WTC11 (cell line): ENCODE measurements around the gene CSNK2A2. TPM values are rescaled to one million over a fixed set of nuclear protein-coding genes. Genes with fewer than 3 reads are reported as not detected.

Source experiments
- ATAC-seq: fragments of 200-7000 bp; cut with Tn5 transposase; 2 replicates; pipeline ENCODE4 v1.10.0; 2021; ENCODE audit warnings: mild to moderate bottlenecking, moderate library complexity
- CTCF ChIA-PET: fragments of 300-600 bp; sonication (Branson Sonifier 250); formaldehyde crosslinking; loops from one replicate; lab custom pipeline; 2021; ENCODE audit warnings: antibody characterized with exemption; lab: Charles Lee
- POLR2A ChIA-PET: fragments of 350-600 bp; sonication (Branson Sonifier 250); formaldehyde crosslinking; loops from one replicate; lab custom pipeline; 2021; ENCODE audit warnings: antibody characterized with exemption; lab: Charles Lee
- DNase-seq: peaks from one replicate; pipeline ENCODE4 v3.0.0; 2021; ENCODE audit warnings: low spot score
- H3K27ac Mint-ChIP-seq: 2 replicates; pipeline ENCODE4 v1.8.0; 2021; ENCODE audit warnings: mixed read lengths
- H3K27me3 Mint-ChIP-seq: 2 replicates; pipeline ENCODE4 v1.8.0; 2021; ENCODE audit warnings: low read depth, mild to moderate bottlenecking, moderate library complexity, mixed read lengths
- H3K36me3 Mint-ChIP-seq: 2 replicates; pipeline ENCODE4 v1.8.0; 2021; ENCODE audit warnings: mixed read lengths
- H3K4me1 Mint-ChIP-seq: 2 replicates; pipeline ENCODE4 v1.8.0; 2022; ENCODE audit warnings: mixed read lengths
- H3K4me3 Mint-ChIP-seq: 2 replicates; pipeline ENCODE4 v1.8.0; 2021; ENCODE audit warnings: mild to moderate bottlenecking, moderate library complexity, mixed read lengths
- H3K9me3 Mint-ChIP-seq: 2 replicates; pipeline ENCODE4 v1.8.0; 2021; ENCODE audit warnings: mixed read lengths
- CREM ChIP-seq: sonication (generic); formaldehyde crosslinking; IDR thresholded peaks from 2 replicates; pipeline ENCODE4 v1.8.1; 2022; ENCODE audit warnings: mild to moderate bottlenecking, missing genetic modification reagents, moderate library complexity
- GABPB1 ChIP-seq: sonication (generic); formaldehyde crosslinking; IDR thresholded peaks from 2 replicates; pipeline ENCODE4 v1.8.1; 2023; ENCODE audit warnings: mild to moderate bottlenecking, missing genetic modification reagents
- KAT7 ChIP-seq: sonication (generic); formaldehyde crosslinking; IDR thresholded peaks from 2 replicates; pipeline ENCODE4 v1.8.1; 2023; ENCODE audit warnings: missing genetic modification reagents, mild to moderate bottlenecking, borderline replicate concordance
- NFE2L1 ChIP-seq: sonication (generic); formaldehyde crosslinking; IDR thresholded peaks from 2 replicates; pipeline ENCODE4 v1.8.1; 2023; ENCODE audit warnings: missing genetic modification reagents
- NR3C1 ChIP-seq: sonication (generic); formaldehyde crosslinking; conservative IDR thresholded peaks from 2 replicates; pipeline ENCODE4 v1.8.1; 2023; ENCODE audit warnings: low read depth, mild to moderate bottlenecking, missing genetic modification reagents
- RELA ChIP-seq: sonication (generic); formaldehyde crosslinking; IDR thresholded peaks from 2 replicates; pipeline ENCODE4 v1.8.1; 2022; ENCODE audit warnings: missing genetic modification reagents, mild to moderate bottlenecking, borderline replicate concordance
- TCF7 ChIP-seq: sonication (generic); formaldehyde crosslinking; IDR thresholded peaks from 2 replicates; pipeline ENCODE4 v1.8.0; 2022; ENCODE audit warnings: mild to moderate bottlenecking, low read depth, missing genetic modification reagents, moderate library complexity
- TEAD1 ChIP-seq: sonication (generic); formaldehyde crosslinking; IDR thresholded peaks from 2 replicates; pipeline ENCODE4 v1.8.0; 2022; ENCODE audit warnings: mild to moderate bottlenecking, missing genetic modification reagents
- ZNF138 ChIP-seq: sonication (generic); formaldehyde crosslinking; conservative IDR thresholded peaks from 2 replicates; pipeline ENCODE4 v1.8.1; 2022; ENCODE audit warnings: mild to moderate bottlenecking, moderate library complexity, missing genetic modification reagents
- ZNF317 ChIP-seq: sonication (generic); formaldehyde crosslinking; IDR thresholded peaks from 2 replicates; pipeline ENCODE4 v1.8.1; 2023; ENCODE audit warnings: low read depth, mild to moderate bottlenecking, moderate library complexity, missing genetic modification reagents, borderline replicate concordance
- ZNF396 ChIP-seq: fragments of 250-450 bp; sonication (Bioruptor Pico); IDR thresholded peaks from 2 replicates; pipeline ENCODE4 v1.8.0; 2021; ENCODE audit warnings: mild to moderate bottlenecking, moderate library complexity, borderline replicate concordance
- total RNA-seq: library from RNA; stranded (reverse); gene quantifications from 3 replicates; pipeline ENCODE4 v1.2.3, GENCODE V29; 2021
- TF ChIP-seq, protein P1 (sequence below): fragments of 250-450 bp; sonication (Bioruptor Pico); conservative IDR thresholded peaks from 2 replicates; pipeline ENCODE4 v1.9.0; 2021; ENCODE audit warnings: mild to moderate bottlenecking
- TF ChIP-seq, protein P2 (sequence below): sonication (generic); formaldehyde crosslinking; IDR thresholded peaks from 2 replicates; pipeline ENCODE4 v1.8.0; 2022; ENCODE audit warnings: mild to moderate bottlenecking, missing genetic modification reagents
- TF ChIP-seq, protein P3 (sequence below): sonication (generic); formaldehyde crosslinking; IDR thresholded peaks from 2 replicates; pipeline ENCODE4 v1.8.0; 2023; ENCODE audit warnings: missing genetic modification reagents
- TF ChIP-seq, protein P4 (sequence below): sonication (generic); formaldehyde crosslinking; IDR thresholded peaks from 2 replicates; pipeline ENCODE4 v1.8.1; 2023; ENCODE audit warnings: mild to moderate bottlenecking, missing genetic modification reagents
- TF ChIP-seq, protein P5 (sequence below): sonication (generic); formaldehyde crosslinking; IDR thresholded peaks from 2 replicates; pipeline ENCODE4 v1.8.1; 2023; ENCODE audit warnings: mild to moderate bottlenecking, missing genetic modification reagents, moderate library complexity
- TF ChIP-seq, protein P6 (sequence below): fragments of 250-450 bp; sonication (Bioruptor Pico); IDR thresholded peaks from 2 replicates; pipeline ENCODE4 v1.9.0; 2021; ENCODE audit warnings: mild to moderate bottlenecking, borderline replicate concordance

The CSNK2A2 gene
- total RNA-seq, 1 experiment from 2014 or later, result 114 TPM

DNA sequence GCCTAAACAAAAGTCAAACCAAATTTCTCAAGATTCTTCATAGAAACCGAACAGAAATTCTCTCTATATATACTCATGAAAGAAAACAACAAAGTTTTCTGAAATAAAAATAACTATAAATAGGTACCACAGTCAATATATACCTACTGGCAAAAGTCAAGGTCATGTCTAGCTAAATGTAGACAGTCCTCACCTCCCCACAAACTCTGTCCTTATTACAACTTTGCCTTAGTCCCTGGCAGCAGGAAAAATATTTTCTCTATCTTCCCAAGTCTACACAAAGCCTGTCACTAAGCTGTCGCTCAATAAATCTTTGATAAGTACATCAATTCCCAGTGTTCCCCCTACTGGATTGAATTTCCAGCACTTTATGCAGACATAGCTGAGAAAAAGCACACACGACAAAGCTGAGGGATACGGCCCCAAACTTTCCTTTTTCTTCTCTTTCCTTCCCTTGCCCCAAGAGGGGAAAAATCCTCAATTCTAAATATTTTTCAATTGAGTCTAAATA, 71.4 kb downstream of the CSNK2A2 start (continued):
- TF ChIP-seq, protein P1, sequence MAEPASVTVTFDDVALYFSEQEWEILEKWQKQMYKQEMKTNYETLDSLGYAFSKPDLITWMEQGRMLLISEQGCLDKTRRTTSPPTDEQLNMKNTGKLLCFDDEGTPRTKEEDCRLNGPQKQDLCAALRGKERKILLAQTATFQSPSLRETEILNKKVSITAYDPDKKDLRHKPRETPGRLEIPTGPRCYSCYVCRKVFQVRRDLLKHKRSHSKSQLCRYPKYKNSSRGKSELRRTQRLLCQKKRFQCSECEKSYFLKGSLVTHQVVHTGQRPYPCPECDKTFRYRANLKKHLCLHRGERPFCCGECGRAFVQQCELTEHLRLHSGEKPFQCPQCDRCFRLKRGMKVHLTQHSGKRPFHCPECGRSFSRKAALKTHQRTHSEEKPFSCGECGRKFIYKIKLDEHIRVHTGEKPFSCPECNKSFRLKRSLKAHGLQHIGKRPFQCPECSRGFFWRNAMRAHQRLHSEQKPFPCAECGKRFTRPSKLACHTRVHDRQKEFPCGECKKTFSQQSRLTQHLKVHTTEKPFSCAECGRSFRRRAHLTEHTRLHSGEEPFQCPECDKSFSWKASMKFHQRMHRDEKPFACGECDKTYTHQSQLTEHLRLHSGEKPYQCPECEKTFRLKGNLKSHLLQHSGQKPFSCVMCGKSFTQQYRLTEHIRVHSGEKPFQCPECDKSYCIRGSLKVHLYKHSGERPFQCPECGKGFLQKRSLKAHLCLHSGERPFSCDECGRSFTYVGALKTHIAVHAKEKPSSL (CRISPR knock-in tag), result no peak
- TF ChIP-seq, protein P2, sequence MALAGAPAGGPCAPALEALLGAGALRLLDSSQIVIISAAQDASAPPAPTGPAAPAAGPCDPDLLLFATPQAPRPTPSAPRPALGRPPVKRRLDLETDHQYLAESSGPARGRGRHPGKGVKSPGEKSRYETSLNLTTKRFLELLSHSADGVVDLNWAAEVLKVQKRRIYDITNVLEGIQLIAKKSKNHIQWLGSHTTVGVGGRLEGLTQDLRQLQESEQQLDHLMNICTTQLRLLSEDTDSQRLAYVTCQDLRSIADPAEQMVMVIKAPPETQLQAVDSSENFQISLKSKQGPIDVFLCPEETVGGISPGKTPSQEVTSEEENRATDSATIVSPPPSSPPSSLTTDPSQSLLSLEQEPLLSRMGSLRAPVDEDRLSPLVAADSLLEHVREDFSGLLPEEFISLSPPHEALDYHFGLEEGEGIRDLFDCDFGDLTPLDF (CRISPR knock-in tag), result no peak
- TF ChIP-seq, protein P3, sequence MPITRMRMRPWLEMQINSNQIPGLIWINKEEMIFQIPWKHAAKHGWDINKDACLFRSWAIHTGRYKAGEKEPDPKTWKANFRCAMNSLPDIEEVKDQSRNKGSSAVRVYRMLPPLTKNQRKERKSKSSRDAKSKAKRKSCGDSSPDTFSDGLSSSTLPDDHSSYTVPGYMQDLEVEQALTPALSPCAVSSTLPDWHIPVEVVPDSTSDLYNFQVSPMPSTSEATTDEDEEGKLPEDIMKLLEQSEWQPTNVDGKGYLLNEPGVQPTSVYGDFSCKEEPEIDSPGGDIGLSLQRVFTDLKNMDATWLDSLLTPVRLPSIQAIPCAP (CRISPR knock-in tag), result no peak
- TF ChIP-seq TCF7 (CRISPR knock-in tag) (no peak), CREM (CRISPR knock-in tag) (no peak), GABPB1 (CRISPR knock-in tag) (no peak), ZNF317 (CRISPR knock-in tag) (no peak), KAT7 (CRISPR knock-in tag) (no peak), NR3C1 (CRISPR knock-in tag) (no peak), ZNF396 (CRISPR knock-in tag) (no peak), NFE2L1 (no peak), TEAD1 (CRISPR knock-in tag) (no peak), ZNF138 (CRISPR knock-in tag) (no peak)
- TF ChIP-seq, protein P4, sequence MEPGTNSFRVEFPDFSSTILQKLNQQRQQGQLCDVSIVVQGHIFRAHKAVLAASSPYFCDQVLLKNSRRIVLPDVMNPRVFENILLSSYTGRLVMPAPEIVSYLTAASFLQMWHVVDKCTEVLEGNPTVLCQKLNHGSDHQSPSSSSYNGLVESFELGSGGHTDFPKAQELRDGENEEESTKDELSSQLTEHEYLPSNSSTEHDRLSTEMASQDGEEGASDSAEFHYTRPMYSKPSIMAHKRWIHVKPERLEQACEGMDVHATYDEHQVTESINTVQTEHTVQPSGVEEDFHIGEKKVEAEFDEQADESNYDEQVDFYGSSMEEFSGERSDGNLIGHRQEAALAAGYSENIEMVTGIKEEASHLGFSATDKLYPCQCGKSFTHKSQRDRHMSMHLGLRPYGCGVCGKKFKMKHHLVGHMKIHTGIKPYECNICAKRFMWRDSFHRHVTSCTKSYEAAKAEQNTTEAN (CRISPR knock-in tag), result no peak
- TF ChIP-seq, protein P5, sequence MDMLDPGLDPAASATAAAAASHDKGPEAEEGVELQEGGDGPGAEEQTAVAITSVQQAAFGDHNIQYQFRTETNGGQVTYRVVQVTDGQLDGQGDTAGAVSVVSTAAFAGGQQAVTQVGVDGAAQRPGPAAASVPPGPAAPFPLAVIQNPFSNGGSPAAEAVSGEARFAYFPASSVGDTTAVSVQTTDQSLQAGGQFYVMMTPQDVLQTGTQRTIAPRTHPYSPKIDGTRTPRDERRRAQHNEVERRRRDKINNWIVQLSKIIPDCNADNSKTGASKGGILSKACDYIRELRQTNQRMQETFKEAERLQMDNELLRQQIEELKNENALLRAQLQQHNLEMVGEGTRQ, result no peak

DNA sequence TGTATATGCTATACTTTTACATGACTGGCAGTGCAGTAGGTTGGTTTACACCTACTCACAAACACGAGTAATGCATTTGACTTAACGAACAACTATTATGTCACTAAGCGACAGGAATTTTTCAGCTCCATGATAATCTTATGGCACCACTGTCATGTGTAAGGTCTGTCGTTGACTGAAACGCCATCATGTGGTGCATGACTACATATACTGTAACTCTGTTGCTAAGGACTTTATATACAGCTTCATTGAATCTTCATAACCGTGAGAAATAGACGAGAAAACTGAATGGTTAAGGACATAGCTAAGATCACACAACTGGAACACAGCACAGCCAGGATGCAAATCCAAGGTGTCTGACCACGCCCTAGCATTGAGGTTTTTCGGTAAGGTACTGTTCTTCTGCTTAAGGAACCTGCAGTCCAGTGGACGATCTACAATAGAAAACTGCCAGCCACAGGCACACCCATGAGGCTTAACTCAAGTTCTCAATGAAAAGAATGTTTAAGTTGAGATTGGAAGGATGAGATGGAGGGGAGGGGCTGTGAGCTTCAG, 72.0 kb downstream of the CSNK2A2 start:
- POLR2A ChIA-PET, result no interaction called here
- no peak for DNase-seq
- H3K36me3 Mint-ChIP-seq, result no peaks in the 10 kb centered on the region
- CTCF ChIA-PET, result interaction anchor here (1.0 to 3.3 kb wide), 5 partner anchors 28 to 176 kb away, joined by 3 to 15 read pairs (median 5); no protein-coding TSS in a partner anchor
- no peaks in the 10 kb centered on the region for H3K27me3 Mint-ChIP-seq
- H3K9me3 Mint-ChIP-seq, result no peaks in the 10 kb centered on the region
- ATAC-seq, result no peak
- H3K4me1 Mint-ChIP-seq, result peaks cover 40% of the 10 kb centered on the region
- H3K4me3 Mint-ChIP-seq, result no peak overlapping the region
- no peak overlapping the region for H3K27ac Mint-ChIP-seq
- TF ChIP-seq, protein P5, result no peak
- TF ChIP-seq, protein P6, sequence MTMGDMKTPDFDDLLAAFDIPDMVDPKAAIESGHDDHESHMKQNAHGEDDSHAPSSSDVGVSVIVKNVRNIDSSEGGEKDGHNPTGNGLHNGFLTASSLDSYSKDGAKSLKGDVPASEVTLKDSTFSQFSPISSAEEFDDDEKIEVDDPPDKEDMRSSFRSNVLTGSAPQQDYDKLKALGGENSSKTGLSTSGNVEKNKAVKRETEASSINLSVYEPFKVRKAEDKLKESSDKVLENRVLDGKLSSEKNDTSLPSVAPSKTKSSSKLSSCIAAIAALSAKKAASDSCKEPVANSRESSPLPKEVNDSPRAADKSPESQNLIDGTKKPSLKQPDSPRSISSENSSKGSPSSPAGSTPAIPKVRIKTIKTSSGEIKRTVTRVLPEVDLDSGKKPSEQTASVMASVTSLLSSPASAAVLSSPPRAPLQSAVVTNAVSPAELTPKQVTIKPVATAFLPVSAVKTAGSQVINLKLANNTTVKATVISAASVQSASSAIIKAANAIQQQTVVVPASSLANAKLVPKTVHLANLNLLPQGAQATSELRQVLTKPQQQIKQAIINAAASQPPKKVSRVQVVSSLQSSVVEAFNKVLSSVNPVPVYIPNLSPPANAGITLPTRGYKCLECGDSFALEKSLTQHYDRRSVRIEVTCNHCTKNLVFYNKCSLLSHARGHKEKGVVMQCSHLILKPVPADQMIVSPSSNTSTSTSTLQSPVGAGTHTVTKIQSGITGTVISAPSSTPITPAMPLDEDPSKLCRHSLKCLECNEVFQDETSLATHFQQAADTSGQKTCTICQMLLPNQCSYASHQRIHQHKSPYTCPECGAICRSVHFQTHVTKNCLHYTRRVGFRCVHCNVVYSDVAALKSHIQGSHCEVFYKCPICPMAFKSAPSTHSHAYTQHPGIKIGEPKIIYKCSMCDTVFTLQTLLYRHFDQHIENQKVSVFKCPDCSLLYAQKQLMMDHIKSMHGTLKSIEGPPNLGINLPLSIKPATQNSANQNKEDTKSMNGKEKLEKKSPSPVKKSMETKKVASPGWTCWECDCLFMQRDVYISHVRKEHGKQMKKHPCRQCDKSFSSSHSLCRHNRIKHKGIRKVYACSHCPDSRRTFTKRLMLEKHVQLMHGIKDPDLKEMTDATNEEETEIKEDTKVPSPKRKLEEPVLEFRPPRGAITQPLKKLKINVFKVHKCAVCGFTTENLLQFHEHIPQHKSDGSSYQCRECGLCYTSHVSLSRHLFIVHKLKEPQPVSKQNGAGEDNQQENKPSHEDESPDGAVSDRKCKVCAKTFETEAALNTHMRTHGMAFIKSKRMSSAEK (CRISPR knock-in tag), result no peak
- TF ChIP-seq RELA (CRISPR knock-in tag), result no peak
- TF ChIP-seq, protein P3 (CRISPR knock-in tag), result no peak
